Left ventricle myocardium superior (tissue), 1 donor: ENCODE results near the gene YIF1A. TPM values are rescaled to one million over a fixed set of nuclear protein-coding genes. Genes with fewer than 3 reads are reported as not detected.
"Not testable (repeated sequence)": the region's sequence is repeated elsewhere in the genome, so short reads cannot be mapped to it uniquely, and the experiment has no call there.

Experiments used
- ATAC-seq: fragments of 200-7000 bp; cut with Tn5 transposase; one replicate; pipeline ENCODE4 v1.9.1; 2020; ENCODE audit warnings: mild to moderate bottlenecking, moderate library complexity
- DNase-seq: peaks from one replicate; pipeline ENCODE4 v3.0.0-alpha.2; 2020
- intact Hi-C: fragments of 100-400 bp; cut with micrococcal nuclease; formaldehyde crosslinking; loops from one replicate; pipeline ENCODE4 v1.11.0; 2022
- total RNA-seq: library from RNA; stranded (reverse); fragmentation: NEBNext Ultra II Directional; extraction: Animal tissue kit (Norgen Biotek cat#: 25700); gene quantifications from one replicate; pipeline ENCODE4 v1.2.1, GENCODE V29; 2021
- donor health status: DM: no; HTN: yes; CAD: no; lungs with severe emphysema.

The YIF1A gene
- total RNA-seq, 1 donor from 2014 or later, result 41.1 TPM

- DNase-seq (no peak), ATAC-seq (no peak)
- intact Hi-C loops, result no loop called here
Observed at GRCh38 chr11:66264383-66264782, 24.6 kb downstream of the YIF1A start.

GRCh38 chr11:66263785-66264184 lies 25.2 kb downstream of the YIF1A start:
- intact Hi-C loops, result no loop called here
- ATAC-seq, result no peak
- no peak for DNase-seq

GRCh38 chr11:66263231-66263630 lies 25.7 kb downstream of the YIF1A start:
- intact Hi-C loops, result no loop called here
- ATAC-seq (no peak), DNase-seq (no peak)

- DNase-seq (no peak), ATAC-seq (no peak)
- intact Hi-C loops, result no loop called here
Observed at GRCh38 chr11:66262696-66263095, 26.2 kb downstream of the YIF1A start.

- intact Hi-C loops, result no loop called here
- ATAC-seq (no peak), DNase-seq (no peak)
Observed at GRCh38 chr11:66262191-66262590, 26.8 kb downstream of the YIF1A start.

- ATAC-seq (no peak), DNase-seq (no peak)
- intact Hi-C loops, result no loop called here
Observed at GRCh38 chr11:66261578-66261977, 27.4 kb downstream of the YIF1A start.

GRCh38 chr11:66259956-66260355 lies 29.0 kb downstream of the YIF1A start:
- ATAC-seq (no peak), DNase-seq (no peak)
- intact Hi-C loops, result no loop called here

- intact Hi-C loops, result no loop called here
- ATAC-seq (no peak), DNase-seq (no peak)
Observed at GRCh38 chr11:66259225-66259624, 29.7 kb downstream of the YIF1A start.

- ATAC-seq (no peak), DNase-seq (no peak)
- intact Hi-C loops, result no loop called here
Observed at GRCh38 chr11:66258473-66258893, 30.5 kb downstream of the YIF1A start.

- DNase-seq, intact Hi-C loops, ATAC-seq: not testable (repeated sequence)
Observed at GRCh38 chr11:66253081-66253480, 35.9 kb downstream of the YIF1A start.

GRCh38 chr11:66251809-66252208 lies 37.1 kb downstream of the YIF1A start:
- intact Hi-C loops, result no loop called here
- ATAC-seq, result no peak
- DNase-seq, result no peak

- intact Hi-C loops, result no loop called here
- DNase-seq (no peak), ATAC-seq (no peak)
Observed at GRCh38 chr11:66248903-66249302, 40.0 kb downstream of the YIF1A start.

- no peak for ATAC-seq
- intact Hi-C loops, result no loop called here
- DNase-seq, result no peak
Observed at GRCh38 chr11:66247801-66248200, 41.1 kb downstream of the YIF1A start.

GRCh38 chr11:66247295-66247694 lies 41.6 kb downstream of the YIF1A start:
- no peak for ATAC-seq
- intact Hi-C loops, result no loop called here
- no peak for DNase-seq

- intact Hi-C loops, result no loop called here
- ATAC-seq (no peak), DNase-seq (no peak)
Observed at GRCh38 chr11:66243782-66244535, 45.0 kb downstream of the YIF1A start.

- peak; percentile 69 for ATAC-seq
- intact Hi-C loops, result no loop called here
- peak; percentile 54 for DNase-seq
Observed at GRCh38 chr11:66242095-66242765, 46.7 kb downstream of the YIF1A start.

- DNase-seq, result no peak
- no peak for ATAC-seq
- intact Hi-C loops, result no loop called here
Observed at GRCh38 chr11:66240781-66241136, 48.2 kb downstream of the YIF1A start.

GRCh38 chr11:66239998-66240780 lies 48.8 kb downstream of the YIF1A start:
- ATAC-seq (no peak), DNase-seq (no peak)
- intact Hi-C loops, result no loop called here

- DNase-seq, result no peak
- no peak for ATAC-seq
- intact Hi-C loops, result no loop called here
Observed at GRCh38 chr11:66239511-66239910, 49.4 kb downstream of the YIF1A start.

GRCh38 chr11:66238786-66239413 lies 50.0 kb downstream of the YIF1A start:
- no peak for ATAC-seq
- intact Hi-C loops, result no loop called here
- no peak for DNase-seq
